ENCODE data around the gene PABPN1L.

The PABPN1L gene

DNA sequence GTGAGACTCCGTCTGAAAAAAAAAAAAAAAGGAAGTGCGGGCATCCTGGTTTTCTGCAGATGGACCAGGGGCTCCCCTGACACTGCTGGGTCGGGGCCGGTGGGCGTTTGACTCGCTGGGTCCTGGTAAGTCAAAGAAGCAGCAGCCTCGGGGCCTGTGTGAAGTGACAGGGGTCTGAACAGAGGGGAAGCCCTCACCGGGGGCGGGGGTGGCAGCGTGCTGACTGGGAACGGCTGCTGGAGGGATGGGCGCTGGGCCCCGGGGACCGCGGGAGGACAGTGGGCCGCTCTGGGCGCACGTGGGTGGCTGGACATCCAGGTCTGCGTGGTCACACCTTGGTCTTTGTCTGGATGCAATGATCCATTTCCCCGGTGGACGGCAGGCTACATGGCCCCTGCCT, 17.9 kb downstream of the PABPN1L start:
- no peak for DNase-seq (ENCODE audit: low spot score)

DNA sequence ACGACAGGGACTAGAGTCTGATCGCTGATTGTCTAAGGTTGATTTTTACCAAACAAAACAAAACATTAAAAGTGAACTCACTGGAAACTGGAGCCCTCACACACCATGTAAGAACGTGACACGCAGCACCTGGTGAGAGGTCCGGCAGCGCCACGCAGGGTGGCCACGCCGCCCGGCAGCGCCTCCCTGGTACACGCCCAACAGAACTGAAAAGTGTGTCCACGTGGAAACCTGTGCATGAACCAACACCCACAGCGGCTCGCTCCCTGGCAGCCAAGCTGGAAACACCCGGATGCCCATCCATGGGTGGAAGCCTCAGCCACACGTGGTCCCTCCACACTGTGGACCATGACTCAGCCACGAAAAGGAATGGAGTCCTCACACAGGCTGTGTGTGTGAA, 18.8 kb downstream of the PABPN1L start:
- no peak for DNase-seq (ENCODE audit: low spot score)

DNA sequence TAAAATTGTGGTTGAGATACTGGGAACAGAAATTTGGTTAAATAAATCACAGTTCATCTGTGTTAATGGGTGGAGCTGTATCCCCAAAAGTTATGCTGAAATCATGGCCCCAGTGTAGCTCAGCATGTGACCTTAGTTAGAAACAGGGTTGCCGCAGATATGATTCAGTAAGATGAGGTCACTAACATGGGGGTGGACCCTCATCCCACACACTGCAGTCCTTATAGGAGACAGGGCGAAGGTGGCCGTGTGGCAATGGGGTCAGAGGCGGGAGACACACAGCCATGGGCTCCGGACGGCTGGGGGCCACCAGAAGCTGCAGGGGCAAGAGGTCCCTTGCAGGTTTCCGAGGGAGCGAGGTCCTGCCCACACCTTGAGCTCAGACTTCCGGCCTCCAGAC, 20.4 kb downstream of the PABPN1L start:
- DNase-seq (ENCODE audit: low spot score) = no peak

DNA sequence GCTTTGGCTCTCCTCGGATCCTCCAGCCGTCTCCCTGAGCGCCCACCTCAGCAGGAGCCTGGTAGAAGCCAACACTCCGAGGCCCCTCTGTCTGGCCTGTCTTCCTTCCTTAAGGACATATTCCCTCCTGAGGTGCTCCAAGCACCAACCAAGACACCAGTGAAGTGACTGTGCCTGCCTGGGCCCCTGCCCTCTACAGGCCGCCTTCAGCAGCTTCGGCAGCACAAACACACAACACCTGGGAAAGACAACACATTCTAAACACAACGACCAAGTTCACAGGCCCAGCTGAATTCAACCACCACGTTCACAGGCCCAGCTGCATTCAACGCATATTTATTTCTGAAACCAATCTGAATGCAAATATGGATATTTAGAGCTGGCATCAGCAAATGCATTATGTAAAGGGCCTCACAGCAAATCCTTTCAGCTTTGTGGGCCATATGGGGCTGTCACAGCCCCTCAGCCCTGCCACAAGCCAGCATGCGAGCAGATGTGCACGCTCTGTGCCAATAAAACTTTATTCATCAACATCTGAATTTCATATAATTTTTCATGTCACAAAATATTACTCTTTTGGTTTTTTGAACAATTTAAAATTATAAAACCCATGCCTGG, 21.9 kb downstream of the PABPN1L start:
- peak; percentile 62 for DNase-seq (ENCODE audit: low spot score)

DNA sequence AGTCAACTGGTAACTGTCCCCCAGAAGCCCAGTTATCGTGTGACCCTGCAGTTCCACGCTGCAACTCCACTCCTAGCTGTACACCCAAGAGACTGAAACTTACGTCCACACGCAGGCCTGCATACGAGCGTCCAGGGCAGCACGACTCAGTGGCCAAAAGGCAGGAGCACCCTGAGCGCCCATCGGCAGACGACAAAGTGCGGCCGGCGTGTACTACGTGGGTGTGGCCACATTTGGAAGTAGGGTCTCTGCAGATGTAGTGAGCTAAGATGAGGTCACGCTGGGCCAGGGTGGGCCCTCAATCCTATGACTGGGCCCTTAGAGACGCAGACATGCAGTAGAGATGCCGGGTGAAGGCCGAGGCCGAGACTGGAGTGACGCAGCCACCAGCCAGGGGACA, 23.2 kb downstream of the PABPN1L start:
- DNase-seq (ENCODE audit: low spot score) = no peak

DNA sequence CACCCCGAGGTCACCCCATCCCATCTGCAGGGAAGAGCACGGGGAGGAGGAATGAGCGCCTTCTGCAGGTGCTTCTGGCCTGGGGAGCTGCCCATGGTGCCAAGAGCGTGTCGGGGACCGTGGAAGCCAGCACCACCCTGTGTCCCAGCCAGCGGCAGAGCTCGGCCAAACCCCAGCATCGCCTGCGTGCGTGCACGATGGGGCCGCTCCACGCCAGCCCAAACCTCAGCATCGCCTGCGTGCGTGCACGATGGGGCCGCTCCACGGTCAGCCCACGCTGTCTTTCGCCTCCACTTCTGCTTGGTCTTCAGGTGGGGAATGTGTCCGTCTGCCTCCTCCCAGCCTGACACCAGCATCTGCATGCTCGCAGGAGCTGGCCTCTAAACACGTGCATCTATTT, 23.7 kb downstream of the PABPN1L start:
- no peak for DNase-seq (ENCODE audit: low spot score)

DNA sequence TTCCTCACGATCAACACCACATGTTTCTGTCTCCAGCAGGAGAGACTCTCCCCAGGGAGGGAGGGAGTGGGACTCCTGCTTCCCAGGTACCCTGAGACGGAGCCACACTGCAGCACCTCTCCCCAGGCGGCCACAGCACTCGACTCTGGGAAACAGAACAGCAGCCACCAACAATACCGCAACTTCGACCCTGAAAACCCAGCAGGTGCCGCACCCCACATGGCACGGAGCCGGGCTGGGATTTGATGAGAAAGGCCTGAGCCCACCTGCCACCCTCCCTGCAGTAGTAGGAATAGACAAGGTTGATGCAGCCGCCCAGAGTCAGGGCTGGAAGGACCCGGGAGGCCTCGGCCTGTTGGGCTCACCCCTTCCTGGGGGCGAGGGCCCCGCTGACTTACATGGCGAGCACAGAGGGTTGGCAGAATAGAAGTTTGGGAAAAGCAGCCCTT, 24.1 kb downstream of the PABPN1L start:
- DNase-seq (ENCODE audit: low spot score) = no peak

DNA sequence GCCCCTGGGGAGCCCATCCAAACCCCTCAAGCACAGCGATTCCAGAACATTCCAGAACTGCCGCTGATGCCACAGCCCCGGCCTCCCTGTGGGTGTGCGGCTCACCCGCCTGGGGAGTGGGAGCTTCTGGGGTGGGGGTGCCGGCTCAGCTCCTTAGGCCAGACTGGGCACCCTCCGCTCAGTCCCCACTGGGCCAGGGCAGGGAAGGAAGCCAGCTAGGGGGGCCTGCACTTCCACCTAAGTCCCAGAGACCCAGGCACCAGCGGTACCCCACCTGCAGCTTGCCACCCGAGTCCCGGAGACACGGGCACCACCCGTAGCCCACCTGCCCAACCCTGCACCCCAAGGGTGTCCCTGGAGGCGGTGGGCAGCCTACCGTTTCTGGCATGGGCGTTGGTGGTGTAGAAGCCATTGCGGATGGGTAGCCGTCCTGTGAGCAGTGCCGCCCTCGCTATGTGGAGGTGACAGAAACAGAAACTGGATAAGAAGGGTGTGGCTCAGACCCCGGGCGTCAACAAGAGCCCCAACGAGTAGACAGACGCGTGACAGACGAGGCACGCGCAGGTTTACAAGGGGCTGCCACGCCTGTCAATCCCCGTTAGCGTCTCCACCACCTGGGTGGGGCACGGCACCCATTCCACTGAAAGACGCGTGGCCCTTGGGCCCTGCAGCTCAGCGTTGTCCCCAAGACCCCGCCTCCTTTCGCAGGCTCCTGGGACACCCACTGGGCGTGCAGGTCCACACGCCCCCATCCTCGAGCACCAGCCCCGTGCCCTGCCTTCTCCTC, 24.7 kb downstream of the PABPN1L start:
- no peak for DNase-seq (ENCODE audit: low spot score)

DNA sequence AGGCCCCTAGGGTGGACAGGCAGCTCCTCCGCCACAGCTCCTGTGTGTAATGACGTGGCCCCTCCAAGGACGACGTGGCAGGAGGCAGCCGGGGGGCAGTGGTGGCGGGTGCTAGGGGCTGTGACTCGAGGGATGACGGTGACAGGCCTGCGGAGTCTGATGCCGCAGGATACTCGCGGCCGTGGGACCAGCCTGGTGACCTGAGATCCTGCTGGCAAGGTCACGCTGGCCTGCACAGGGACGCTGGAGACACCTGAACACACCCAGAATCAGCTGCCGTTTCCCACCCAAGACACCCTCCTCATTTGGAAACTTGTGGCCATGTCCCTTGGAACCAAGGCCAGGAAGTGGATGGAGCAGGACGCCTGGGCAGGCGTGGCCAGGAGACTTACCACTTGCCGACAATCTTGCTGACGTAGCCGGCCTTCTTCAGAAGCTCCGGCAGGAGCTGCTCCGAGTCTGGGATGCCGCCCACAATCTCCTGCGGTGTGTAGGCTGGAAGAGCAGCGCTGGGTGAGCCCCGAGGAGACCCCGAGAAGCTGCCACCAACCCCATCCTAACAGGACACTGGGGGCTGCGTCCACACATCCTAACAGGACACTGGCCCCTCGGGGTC, 25.8 kb downstream of the PABPN1L start:
- no peak for DNase-seq (ENCODE audit: low spot score)

DNA sequence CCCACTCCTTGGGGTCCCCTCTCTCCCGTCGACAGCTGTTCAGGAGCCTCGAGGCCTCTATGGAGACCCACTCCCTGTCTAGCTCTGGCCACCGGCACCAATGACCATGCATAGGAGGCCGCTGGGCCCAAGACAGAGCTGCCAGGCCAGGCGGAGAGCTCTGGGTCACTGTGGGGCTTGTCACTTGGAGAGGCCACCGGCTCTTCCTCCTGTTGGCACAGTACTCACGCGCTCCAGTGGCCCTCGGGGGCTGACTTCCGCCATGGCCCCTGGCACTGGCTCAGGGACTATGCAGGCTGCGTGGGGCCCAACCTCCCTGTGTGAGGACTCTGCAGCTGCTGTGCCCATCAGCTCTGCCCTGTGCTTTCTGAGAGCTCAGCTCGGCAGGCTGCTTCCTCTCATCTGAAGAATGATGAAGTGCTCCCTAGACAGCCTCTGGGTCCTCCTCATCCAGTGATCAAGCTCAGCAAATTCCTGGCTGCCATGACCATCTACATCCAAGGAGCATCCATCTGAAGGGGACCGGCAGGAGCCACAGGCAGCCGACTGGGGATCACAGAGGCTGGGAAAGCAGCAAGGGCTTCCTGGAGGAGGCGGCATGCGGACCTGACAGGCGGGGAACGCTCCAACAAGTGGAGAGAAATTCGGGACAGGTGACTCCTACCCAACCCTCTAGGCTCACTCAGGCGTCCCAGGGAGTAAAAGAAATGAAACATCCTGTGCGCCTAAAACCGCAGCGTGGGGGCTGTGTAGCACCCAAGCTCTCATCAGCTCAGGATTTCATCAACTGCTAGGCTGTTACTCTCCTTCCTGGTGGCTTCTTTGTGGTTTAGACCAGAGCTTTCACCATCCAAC, 26.5 kb downstream of the PABPN1L start:
- DNase-seq (ENCODE audit: low spot score) = no peak

DNA sequence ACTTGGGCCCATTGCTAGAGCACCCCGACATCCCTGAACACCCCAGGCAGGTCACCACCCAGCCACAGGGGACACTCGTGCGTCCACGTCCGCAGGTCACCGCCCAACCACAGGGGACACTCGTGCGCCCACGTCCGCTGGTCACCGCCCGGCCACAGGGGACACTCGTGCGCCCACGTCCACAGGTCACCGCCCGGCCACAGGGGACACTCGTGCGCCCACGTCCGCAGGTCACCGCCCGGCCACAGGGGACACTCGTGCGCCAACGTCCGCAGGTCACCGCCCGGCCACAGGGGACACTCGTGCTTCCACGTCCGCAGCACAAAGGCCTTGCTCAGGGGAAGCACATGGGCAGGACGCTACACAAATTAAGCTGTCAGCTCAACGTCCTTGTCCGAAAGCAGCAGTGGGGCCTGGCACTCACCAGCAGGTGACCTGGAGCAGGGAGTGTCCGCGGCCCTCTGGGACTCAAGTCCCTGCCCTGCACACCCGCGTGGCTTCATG, 27.4 kb downstream of the PABPN1L start:
- no peak for DNase-seq (ENCODE audit: low spot score)

DNA sequence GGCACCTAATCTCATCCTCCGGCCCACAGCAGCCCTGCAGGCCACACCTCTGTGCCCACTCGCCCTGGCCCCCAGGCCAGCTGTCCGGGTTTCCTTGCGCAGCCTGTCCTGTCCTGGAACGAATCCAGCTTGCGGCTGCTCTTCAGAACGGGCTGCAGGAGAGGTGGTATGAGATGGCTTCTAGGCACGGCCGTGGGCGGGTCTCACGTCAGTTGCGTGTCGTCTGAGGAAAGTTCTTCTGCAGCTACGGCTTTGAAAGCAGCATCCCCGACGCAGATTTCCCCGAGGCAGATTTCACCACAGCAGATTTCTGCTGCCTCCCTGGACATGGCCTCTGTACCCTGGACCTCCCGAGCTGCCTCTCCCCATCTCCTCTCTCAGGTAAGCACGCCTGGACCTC, 27.9 kb downstream of the PABPN1L start:
- no peak for DNase-seq (ENCODE audit: low spot score)

DNA sequence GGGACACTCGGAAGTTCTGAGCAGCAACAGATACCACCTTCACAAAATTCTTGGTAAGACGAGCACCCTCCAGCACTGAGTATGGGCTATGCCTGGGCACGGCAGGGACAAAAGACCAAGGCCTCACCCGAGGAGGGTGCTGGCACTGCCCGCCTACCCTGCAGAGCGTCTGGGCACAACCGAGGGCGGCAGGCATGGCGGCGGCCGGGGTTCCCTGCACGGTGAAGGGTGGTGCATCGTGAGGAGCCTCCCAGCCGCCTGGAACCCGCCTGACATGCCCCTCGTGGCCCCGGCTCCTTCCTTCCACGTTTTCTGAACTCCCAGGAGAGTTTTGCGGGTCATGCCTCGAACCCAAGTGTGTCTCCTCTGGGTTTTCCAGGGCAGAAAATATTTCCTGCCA, 28.7 kb downstream of the PABPN1L start:
- no peak for DNase-seq (ENCODE audit: low spot score)

DNA sequence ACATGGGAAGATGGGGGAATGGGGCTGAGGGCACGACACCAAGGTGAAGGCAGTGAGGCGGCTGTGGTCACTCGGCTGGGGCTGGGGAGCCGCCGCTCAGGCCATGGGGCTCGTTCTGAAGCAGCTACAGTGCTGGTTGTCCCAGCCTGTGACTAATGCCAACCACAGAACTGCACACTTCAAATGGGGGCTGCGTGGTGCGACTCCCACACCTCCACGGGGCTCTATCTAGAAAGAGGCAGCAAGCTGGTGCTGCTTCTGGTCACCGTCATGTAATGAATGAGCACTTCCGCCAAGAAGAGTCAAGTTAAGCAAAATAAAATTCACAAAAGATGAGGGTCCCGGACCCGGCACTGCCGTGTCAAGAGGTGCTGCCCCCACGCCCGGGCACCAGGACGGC, 29.7 kb downstream of the PABPN1L start:
- no peak for DNase-seq (ENCODE audit: low spot score)

DNA sequence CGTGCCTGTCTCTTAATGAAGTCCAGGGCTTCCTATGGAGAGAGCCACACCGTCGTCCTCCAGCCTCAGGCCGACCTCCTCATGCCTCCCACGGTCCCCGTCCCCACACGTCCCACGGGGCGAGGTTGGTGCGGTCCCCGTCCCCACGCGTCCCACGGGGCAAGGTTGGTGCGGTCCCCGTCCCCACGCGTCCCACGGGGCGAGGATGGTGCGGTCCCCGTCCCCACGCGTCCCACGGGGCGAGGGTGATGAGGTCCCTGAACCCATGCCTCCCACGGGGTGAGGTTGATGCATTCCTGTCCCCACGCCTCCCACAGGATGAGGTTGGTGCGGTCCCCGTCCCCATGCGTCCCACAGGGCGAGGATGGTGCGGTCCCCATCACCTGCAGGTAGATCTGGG, 30.6 kb downstream of the PABPN1L start:
- DNase-seq (ENCODE audit: low spot score) = no peak

DNA sequence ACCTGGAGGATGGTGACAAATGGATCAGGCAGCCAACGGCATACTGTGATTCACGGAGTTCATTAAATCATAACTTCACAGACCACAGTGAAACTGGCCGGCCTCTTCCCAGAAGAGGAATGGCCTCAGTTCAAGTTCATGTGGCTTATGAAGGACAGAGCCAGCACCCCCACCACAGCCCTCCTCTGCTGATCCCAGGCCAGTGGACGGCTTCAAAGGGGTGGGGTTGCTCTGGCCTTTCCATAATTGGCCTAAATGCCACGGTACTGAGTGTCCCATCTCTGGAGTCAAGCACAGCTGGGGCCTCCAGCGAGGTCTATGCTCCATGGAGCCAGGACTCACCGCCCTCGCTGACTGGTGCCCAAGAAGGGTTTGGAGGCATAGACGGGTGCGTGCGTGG, 31.1 kb downstream of the PABPN1L start:
- no peak for DNase-seq (ENCODE audit: low spot score)

DNA sequence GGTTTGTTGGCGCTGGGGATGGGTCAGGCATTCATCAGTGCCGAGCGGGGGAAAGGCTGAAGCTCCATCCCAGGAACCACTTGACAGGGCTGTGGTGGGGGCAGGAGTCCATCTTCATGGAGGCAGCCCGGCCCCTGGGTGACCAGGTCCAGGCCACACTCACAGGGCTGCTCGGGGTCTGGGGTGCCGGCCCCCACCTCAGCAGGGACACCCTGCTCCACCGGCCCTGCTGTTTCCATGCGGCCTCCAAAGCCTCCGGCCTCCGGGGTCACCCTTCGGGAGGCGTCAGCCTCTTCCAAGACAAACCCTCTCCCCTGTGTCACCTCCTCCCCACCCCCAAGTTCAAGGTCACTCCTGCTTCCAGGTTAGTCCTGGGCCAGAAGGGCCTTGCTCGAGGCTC, 31.8 kb downstream of the PABPN1L start:
- no peak for DNase-seq (ENCODE audit: low spot score)

DNA sequence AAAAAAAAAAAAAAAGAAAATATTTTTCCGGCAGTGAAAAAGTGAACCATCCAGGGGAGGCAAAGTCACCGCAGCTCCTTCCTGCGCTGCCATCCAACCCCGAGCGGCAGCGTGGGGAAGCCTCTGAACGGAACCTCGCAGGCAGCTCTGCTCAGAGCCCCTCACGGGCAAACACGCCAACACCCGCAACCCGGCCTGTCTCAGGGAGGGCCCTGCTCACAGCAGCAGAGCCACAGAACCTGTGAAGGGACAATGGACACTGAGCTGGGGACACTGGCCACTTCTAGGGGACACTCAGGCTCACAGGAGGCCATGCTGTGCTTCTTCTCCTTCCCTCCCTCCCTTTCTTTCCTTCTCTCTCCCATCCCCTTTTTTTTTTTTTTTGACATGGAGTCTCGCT, 33.4 kb downstream of the PABPN1L start:
- DNase-seq (ENCODE audit: low spot score) = no peak

DNA sequence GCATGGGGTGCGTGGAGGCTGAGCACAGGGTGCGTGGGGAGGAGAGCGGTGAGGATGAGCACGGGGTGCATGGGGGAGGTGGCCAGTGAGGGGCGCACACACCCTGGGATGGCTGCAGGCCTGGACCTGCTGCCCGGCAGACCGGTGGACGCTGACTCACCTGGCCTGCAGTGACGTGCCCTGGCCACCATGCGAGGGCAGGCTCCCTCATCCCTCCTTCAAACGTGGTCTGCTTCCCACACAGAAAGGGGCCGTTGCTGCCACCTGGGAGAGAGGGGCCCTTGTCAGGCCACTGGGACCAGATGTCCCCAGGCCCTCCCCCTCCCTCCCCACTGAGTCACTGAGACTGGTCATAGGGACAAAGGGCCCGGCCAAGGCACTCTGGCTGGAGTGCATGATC, 34.6 kb downstream of the PABPN1L start:
- peak; percentile 69 for DNase-seq (ENCODE audit: low spot score)

DNA sequence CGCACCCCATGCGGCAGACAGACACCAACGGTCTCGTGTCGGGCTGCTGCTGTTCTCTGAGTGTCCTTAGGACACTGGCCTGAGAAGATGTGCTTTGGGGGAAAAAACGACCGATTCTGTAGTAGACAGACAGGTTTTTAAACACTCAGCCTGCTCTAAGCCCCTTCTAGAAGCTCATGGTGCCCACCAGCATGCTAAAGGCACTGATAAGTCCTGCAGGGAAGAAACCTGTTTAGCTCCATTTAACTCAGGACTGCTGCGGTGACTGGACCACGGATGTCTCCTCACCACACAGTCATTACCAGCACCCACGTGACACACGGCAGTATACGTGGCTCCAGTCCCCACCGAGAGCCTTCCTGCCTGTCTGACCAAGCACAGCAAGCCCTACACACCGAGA, 35.7 kb downstream of the PABPN1L start:
- no peak for DNase-seq (ENCODE audit: low spot score)

DNA sequence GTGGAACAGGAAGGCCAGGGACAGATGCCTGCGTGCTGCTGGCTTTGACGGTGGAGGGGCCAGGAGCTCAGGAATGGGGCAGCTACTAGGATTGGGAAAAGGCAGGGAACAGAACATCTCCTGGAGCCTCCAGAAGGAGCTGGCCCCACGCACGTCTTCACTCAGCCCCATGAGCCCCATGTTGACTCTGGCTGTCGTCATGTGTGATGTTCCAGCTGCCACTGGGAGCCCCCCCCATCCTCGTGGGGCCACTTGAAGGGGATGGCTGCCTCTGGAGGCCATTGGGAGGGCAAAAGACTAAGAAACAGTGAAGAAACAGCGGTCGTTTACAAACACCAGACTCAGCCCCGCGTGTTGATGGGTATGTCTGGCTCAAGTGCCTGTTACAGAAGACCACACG, 36.2 kb downstream of the PABPN1L start:
- DNase-seq (ENCODE audit: low spot score) = no peak

DNA sequence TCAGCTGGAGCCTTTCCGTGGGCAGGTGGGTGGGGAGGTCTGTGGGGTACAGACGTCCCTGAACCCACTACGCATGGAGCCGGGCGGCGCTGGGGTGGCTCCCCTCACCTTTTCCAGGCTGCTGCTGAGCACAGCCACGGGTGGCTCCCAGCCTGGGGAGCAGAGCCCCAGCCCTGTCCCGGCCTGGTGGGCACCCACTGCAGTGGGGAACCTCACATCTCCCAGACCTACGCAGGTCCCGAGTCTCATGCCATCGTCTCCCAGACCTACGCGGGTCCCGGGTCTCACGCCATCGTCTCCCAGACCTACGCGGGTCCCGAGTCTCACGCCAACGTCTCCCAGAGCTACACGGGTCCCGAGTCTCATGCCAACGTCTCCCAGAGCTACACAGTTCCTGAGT, 37.7 kb downstream of the PABPN1L start:
- DNase-seq (ENCODE audit: low spot score) = no peak
